RKO (cell line): ENCODE results near the gene PIN1.
"Not testable (repeated sequence)": the region's sequence is repeated elsewhere in the genome, so short reads cannot be mapped to it uniquely, and the experiment has no call there.

Experiments
- DNase-seq: peaks from one replicate; pipeline ENCODE4 v3.0.0-alpha.2; 2016; ENCODE audit warnings: low spot score

PIN1 gene

GRCh38 chr19:9834726-9835506, at the start of gene PIN1:
TSS of gene PIN1 (plus strand) at chr19:9835318. CDS start at chr19:9835345, 27 bp downstream.
- peak; percentile 98 for DNase-seq

DNA sequence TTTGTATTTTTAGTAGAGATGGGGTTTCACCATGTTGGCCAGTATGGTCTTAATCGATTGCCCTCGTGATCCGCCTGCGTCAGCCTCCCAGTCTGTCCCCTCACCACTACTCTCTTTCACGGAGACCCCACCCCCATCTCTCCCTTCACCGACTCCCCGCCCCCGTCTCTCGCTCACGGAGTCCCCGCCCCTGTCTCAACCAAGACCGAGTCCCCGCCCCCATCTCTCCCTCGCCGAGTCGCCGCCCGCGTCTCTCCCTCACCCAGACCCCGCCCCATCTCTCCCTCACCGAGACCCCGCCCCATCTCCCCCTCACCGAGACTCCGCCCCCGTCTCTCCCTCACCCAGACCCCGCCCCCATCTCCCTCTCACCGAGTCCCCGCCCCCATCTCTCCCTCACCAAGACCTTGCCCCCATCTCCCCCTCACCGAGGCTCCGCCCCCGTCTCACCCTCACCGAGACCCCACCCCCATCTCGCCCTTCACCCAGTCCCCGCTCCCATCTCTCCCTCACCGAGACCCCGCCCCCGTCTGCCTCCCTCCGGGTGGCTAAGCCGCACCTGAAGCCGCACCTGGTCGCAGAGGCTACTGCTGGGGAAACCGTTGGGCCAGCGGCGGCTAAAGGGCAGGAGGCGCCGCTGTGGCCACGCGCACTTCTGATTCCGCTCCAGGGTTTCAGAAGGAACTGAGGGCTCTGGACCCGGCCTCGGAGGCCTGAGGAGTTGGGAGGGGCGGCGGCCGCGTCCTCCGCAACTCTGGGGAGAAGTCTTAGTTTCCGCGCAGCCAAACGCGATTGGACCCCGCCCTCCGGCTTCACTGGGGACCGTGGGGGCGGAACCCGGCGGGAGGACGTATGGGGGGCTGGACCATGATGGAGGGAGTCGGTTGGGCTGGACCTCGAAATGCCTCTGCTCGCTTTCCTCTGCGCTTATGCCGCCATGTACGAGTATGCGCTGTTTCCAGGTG, 49.5 kb upstream of the PIN1 start:
- DNase-seq: peak; percentile 82

DNA sequence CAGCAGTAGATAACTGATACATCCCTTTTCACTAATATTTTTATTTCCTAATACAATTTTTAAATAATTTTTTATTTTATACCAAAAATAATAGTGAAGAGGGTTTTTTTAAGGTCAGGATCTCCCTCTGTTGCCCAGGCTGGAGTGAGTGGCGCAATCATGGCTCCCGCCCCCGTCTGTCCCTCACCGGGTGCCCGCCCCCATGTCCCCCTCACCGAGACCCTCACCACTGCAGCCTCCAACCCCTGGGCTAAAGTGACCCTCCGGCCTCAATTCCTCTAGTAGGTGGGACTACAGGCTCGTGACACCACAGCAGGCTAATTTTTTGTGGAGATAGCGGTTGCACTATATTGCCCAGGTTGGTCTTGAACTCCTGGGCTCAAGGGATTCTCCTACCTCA, 48.8 kb upstream of the PIN1 start:
- DNase-seq: no peak

DNA sequence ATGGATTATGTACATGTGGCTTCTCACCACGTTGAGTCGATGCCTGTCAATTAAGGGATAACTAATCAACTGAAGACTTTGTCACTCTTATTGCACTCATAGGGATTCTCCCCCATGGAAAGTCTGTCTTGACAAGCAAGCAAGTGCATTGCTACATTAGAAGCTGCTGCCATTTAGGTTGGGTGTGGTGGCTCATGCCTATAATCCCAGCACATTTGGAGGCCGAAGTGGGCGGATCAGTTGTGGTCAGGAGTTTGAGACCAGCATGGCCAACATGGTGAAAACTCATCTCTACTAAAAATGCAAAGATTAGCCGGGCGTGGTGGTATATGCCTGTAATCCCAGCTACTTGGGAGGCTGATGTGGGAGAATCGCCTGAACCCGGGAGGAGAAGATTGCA, 48.3 kb upstream of the PIN1 start:
- DNase-seq: no peak

GRCh38 chr19:9788604-9789003, 46.5 kb upstream of the PIN1 start:
- not testable (repeated sequence) for DNase-seq

DNA sequence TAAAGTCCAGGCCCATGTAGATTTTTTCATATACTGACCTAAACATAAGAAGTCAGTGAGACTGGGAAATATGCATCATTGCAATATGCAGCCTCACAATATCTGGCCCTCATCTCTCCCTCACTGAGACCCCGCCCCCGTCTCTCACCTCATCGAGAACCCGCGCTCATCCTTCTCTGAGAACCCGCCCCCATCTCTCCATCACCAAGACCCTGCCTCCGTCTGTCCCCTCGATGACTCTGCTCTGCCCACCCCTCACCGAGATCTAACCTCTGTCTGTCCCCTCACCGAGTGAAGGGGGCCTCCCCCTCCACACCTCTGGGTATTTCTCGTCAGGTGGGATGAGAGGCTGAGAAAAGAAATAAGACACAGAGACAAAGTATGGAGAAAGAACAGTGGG, 46.1 kb upstream of the PIN1 start:
- no peak for DNase-seq

DNA sequence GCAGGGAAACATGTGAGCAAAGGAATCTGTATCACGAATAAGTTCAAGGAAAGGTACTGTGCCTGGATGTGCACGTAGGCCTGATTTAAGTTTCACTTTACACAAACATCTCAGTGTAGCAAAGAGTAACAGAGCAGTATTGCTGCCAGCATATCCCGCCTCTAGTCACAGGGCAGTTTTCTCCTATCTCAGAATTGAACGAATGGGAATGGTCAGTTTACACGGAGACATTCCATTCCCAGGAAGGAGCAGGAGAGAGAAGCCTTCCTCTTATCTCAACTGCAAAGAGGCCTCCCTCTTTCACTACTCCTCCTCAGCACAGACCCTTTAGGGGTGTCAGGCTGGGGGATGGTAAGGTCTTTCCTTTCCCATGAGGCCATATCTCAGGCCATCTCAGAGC, 45.5 kb upstream of the PIN1 start:
- not testable (repeated sequence) for DNase-seq

DNA sequence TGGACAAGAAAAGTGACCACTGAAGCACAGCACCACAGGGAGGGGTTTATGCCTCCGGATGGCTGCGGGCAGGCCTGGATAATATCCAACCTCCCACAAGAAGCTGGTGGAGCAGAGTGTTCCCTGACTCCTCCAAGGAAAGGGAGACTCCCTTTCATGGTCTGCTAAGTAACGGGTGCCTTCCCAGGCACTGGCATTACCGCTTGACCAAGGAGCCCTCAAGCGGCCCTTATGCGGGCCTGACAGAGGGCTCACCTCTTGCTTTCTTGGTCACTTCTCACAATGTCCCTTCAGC, 44.1 kb upstream of the PIN1 start:
- DNase-seq: not testable (repeated sequence)

DNA sequence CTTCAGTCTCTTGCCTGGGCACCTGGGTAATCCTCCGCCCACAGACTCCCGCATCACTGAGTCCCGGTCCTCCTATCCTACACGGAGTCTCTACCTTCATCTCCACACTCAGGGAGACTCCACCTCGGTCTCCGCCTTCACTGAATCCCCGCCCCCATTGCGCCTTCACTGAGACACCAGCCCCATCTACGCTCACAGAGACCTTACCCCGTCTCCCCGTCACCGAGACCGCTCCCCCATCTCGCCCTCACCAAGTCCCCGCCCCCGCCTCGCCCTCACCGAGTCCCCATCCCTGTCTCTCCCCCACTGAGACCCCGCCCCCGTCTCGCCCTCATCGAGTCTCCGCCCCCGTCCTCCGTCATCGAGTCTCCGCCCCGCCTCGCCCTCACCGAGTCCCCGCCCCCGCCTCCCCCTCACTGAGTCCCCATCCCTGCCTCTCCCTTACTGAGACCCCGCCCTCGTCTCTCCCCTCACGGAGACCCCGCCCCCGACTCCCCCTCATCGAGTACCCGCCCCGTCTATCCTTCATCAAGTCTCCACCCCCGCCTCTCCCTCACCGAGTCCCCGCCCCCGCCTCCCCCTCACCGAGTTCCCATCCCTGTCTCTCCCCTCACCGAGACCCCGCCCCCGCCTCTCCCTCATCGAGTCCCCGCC, 43.4 kb upstream of the PIN1 start:
- peak; percentile 82 for DNase-seq

GRCh38 chr19:9792206-9793070, 42.7 kb upstream of the PIN1 start:
- DNase-seq: peak; percentile 78

DNA sequence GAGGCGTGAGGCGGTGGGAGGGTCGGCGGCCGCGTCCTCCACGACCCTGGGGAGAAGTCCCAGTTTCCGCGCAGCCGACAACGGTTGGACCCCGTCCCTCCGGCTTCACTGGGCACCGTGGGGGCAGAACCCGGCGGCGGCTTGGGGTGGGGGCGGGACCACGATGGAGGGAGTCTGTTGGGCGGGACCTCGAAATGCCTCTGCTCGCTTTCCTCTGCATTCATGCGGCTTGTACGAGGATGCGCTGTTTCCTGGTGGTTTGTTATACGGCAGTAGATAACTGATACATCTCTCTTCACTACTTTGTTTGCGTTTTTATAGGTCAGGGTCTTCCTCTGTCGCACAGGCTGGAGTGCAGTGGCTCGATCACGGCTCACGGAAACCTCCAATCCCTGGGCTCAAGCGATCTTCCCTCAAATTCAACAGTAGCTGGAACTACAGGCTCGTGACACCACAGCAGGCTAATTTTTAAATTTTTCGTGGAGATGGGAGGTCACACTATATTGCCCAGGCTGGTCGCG, 42.0 kb upstream of the PIN1 start:
- no peak for DNase-seq

DNA sequence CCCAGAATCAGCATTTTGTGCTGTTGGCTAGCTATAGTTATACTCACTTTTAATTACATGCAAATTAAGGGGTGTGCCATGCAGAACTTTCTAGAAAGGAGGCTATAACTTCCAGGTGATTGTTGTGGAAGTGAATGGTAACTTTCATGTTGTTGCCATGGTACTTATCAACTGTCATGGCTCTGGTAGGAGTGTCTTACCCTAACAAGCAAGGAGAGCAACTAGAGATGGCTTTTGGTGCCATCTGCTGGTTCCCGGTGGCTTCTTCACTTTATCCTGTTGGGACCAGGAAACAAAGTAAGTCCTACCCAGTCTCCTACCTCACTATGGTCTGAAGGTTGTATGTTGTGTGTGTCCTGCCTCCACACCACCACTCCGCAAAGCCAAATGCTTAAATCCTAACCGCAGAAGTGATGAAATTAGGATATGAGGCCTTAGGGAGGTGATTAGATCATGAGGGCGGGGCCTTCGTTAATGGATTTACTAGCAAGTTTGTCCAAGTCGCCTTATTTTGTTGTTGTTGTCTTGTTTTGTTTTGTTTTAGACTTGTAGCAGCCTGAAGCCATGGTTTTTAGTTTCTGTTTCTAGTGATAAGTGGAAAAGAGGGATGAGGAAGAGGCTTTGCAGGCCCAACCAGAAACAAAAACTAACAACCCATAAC, 38.9 kb upstream of the PIN1 start:
- DNase-seq: peak; percentile 92

GRCh38 chr19:9797871-9798270, 37.2 kb upstream of the PIN1 start:
- no peak for DNase-seq

- no peak for DNase-seq
Measured at GRCh38 chr19:9799162-9799561, 36.0 kb upstream of the PIN1 start.

DNA sequence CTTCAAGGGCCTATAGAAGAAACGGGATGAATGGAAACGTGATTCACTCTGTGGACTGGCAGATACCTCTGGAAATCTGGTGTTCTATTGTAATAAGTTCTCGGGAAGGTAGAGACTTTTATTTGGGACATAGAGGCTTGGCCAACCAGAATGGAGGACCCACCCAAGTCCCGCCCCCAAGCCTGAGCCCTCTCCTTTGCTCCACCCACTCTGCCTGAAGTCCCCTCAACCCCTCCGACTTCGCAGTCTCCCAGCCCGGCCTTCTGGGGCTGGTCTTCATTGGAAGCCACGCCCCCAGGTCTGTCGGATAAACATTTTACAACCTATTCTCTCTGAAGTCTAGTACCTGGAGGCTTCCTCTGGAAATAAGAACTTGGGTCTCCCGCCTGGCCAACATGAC, 33.1 kb upstream of the PIN1 start:
- no peak for DNase-seq

GRCh38 chr19:9806803-9807202, 28.3 kb upstream of the PIN1 start:
- no peak for DNase-seq

DNA sequence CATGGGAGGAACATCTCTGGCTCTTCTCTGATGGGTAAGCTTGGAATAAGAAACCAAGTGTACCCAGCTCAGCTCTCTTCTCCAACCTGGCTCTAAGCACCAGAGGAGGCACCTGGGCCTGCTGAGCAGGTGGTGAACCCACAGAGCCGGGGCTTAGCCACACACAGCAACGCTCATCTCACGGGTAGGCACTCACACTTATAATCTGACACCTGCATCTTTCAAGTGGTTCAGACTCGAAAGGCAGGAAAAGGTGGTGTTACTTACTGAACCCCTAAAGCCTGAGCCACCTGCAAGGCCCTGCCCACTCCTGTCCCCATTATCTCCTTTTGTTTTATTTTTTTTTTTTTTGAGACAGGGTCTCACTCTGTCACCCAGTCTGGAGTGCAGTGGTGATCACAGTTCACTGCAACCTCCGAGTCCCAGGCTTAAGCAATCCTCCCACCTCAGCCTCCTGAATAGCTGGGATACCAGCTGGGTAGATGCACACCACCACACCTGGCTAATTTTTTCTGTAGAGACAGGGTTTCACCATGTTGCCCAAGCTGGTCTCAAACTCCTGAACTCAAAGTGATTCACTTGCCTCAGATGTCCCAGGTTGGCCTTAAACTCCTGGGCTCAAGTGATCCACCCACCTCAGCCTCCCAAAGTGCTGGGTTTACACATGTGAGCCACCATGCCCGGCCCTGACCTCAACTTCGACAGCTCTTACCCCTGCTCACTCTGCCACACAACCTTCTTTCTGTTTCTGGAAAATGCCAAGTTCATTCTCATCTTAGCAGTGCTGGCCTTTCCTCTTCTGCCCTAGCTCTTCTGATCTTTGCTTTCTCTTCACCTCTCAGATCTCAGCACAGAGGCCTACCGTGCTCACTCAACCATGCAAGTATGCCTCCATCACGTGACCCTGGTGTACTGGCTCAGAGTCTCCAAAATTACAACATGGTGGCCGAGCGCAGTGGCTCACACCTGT, 26.0 kb upstream of the PIN1 start:
- DNase-seq: no peak

GRCh38 chr19:9811139-9811538, 24.0 kb upstream of the PIN1 start:
- no peak for DNase-seq

GRCh38 chr19:9818175-9818733, 16.9 kb upstream of the PIN1 start:
- DNase-seq: no peak
